HG03025 (cell line): Measurements from ENCODE around the gene FAM32A.
"Not testable (repeated sequence)": the region's sequence is repeated elsewhere in the genome, so short reads cannot be mapped to it uniquely, and the experiment has no call there.

Experiments used
- ATAC-seq: cut with Tn5 transposase; IDR thresholded peaks from one replicate; pipeline ENCODE4 v1.9.1; 2021; ENCODE audit warnings: mild to moderate bottlenecking, moderate library complexity; ENCODE audit not compliant: unreplicated experiment, low FRiP score

The FAM32A gene

GRCh38 chr19:16161840-16162239 lies 23.4 kb upstream of the FAM32A start:
- ATAC-seq, result no peak

- ATAC-seq, result no peak
Measured at GRCh38 chr19:16164222-16164890, 20.9 kb upstream of the FAM32A start.

GRCh38 chr19:16166417-16166816 lies 18.8 kb upstream of the FAM32A start:
- ATAC-seq, result no peak

- no peak for ATAC-seq
Measured at GRCh38 chr19:16167055-16167454, 18.2 kb upstream of the FAM32A start.

GRCh38 chr19:16168465-16169081 lies 16.6 kb upstream of the FAM32A start:
- ATAC-seq, result no peak

- no peak for ATAC-seq
Measured at GRCh38 chr19:16170134-16170533, 15.1 kb upstream of the FAM32A start.

GRCh38 chr19:16175954-16176353 lies 9.3 kb upstream of the FAM32A start:
- no peak for ATAC-seq

GRCh38 chr19:16178866-16179265 lies 6.3 kb upstream of the FAM32A start:
- not testable (repeated sequence) for ATAC-seq

GRCh38 chr19:16180611-16181010 lies 4.6 kb upstream of the FAM32A start:
- ATAC-seq, result no peak

- no peak for ATAC-seq
Measured at GRCh38 chr19:16184665-16185122, 516 bp upstream of the FAM32A start.

- ATAC-seq, result no peak
Measured at GRCh38 chr19:16185768-16186123, 536 bp downstream of the FAM32A start.

- ATAC-seq, result no peak
Measured at GRCh38 chr19:16188521-16188920, 3.3 kb downstream of the FAM32A start.

- ATAC-seq, result no peak
Measured at GRCh38 chr19:16190198-16190597, 5.0 kb downstream of the FAM32A start.

GRCh38 chr19:16190736-16191135 lies 5.5 kb downstream of the FAM32A start:
- ATAC-seq, result no peak

- no peak for ATAC-seq
Measured at GRCh38 chr19:16191216-16191908, 6.2 kb downstream of the FAM32A start.

- ATAC-seq, result no peak
Measured at GRCh38 chr19:16193466-16193865, 8.3 kb downstream of the FAM32A start.

GRCh38 chr19:16197188-16197621 lies 12.0 kb downstream of the FAM32A start:
- no peak for ATAC-seq

GRCh38 chr19:16197622-16198369 lies 12.6 kb downstream of the FAM32A start, which contains the start of gene AP1M1:
AP1M1 (plus strand) TSS chr19:16197911; CDS start chr19:16198027, 116 bp downstream.
- ATAC-seq, result peak; percentile 65

GRCh38 chr19:16198370-16198651 lies 13.1 kb downstream of the FAM32A start:
- no peak for ATAC-seq

GRCh38 chr19:16199275-16199932 lies 14.2 kb downstream of the FAM32A start:
- no peak for ATAC-seq
